Measurements from ENCODE around the gene GNG12.
"Not testable (repeated sequence)": the region's sequence is repeated elsewhere in the genome, so short reads cannot be mapped to it uniquely, and the experiment has no call there.

GNG12 gene

DNA sequence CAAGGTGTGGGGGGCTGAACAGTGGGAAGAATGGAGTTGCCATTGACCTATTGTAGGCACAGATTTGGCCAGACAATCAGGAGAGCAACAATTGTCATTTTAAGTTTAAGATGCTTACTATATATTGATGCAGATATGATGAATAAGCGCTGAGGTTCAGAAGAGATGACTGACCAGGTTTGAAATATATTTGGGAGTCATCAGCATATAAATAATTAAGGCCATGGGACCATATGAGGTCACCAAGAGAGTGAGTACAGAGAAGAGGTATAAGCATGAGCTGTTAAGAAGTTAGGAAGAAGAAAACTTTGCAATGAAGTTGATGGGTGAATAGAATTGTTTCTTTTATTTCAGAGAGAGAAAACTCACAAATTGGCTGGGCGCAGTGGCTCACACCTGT is 152.8 kb downstream of the GNG12 start:
- DNase-seq (ENCODE audit: low read depth): no peak

DNA sequence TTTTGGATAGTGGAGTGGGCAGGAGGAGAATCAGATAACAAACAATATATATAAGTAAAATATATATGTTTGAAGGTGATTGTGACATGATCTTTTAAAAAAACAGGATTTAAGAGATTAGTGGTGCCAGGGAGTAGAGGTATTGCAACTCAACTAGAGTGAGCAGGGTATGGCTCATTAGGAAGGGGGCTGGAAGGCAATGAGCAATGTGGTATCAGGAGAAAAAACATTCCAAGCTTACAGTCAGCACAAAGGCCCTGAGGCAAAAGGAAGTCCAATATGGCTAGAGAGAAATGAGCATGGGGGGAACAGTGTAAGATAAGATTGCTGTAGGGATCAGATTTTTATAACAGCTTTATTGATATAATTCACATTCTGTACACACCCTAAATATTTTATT is 153.6 kb downstream of the GNG12 start:
- no peak for DNase-seq (ENCODE audit: low read depth)

DNA sequence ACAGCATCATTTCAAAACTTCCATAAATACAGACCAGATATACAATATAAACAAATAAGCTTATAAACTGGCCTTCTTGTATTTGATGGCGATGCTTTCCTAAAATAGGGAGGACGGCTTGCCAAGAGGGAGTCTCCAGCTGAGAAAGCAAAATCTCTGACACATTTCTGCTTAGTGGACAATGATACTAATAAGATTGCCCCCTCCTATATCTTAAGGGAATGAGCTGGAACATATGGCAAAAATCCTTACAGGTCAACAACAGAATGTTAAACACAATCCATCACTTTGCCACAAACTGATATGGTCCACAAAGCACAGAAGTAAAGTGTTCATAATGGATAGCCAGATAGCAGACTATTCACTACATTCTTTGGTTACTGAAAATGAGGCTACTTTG is 155.3 kb downstream of the GNG12 start:
- no peak for DNase-seq (ENCODE audit: low read depth)

DNA sequence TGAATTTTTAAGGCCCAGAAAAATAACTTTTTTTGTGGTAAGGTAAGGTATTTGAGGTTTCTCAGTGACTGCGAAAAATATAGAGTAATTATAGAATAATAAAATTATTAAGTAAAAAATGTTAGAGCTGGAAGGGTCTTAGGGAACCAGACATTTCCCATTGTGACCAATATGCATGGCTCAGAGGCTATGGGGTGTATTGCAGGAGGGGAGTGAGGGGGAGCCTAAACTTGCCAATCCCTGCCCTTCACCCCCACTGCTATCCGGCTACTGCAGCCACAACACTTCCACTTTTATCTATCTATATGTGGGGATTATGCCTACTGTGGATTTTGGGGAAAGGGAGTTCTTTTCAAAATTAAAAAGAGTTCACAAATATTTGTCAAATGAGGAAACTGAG is 155.9 kb downstream of the GNG12 start:
- DNase-seq (ENCODE audit: low read depth): no peak

DNA sequence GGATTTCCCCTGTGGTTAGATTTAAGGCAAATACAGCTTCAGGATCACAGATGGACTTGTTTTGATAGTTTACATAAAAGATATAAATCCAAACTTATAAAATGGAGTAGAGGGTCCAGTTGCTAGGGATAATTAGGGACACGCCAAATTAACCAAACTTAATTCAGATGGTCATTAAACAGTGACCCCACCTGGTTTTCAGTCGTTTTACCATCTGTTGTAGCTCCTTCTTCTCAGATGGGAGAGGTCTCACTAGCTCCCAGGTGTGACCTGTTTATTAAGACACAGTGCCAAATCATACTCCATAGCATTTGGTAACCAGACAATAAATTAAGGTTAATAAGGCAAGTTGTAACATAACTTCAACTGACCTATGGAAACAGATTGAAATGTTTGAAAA is 156.3 kb downstream of the GNG12 start:
- no peak for DNase-seq (ENCODE audit: low read depth)

DNA sequence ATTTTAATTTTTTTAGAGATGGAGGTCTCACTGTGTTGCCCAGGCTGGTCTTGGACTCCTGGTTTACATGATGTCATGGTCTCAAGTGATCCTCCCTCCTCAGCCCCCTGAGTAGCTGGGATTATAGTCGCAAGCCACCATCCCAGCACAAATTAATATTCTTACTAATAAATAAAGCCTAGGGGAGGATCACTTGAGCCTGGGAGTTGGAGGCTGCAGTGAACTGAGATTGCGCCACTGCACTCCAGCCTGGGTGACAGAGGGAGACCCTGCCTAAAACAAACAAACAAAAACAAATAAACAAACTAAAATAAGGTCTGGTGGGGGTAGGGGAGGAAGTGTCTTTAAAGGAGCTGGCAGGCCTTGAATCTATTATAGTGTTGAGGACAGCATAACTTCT is 157.0 kb downstream of the GNG12 start:
- DNase-seq (ENCODE audit: low read depth): no peak

DNA sequence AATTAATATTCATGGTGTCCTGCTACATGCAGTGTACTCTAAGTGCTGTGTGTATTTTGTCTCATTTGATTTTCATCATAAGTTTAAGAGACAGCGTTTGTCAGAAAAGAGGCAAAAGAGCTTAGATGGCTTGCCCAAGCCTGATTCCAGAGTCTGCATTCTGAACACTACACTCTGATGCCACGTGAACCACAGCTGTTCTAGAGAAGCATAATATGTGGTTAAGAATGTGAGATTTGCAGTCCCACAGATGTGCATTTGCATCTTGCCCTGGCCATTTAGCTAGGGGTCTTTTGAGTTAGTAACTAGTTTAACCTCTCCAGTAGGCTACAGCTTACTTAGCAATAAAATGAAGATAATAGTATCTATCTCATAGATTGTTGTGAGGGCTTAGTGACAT is 157.5 kb downstream of the GNG12 start:
- no peak for DNase-seq (ENCODE audit: low read depth)

DNA sequence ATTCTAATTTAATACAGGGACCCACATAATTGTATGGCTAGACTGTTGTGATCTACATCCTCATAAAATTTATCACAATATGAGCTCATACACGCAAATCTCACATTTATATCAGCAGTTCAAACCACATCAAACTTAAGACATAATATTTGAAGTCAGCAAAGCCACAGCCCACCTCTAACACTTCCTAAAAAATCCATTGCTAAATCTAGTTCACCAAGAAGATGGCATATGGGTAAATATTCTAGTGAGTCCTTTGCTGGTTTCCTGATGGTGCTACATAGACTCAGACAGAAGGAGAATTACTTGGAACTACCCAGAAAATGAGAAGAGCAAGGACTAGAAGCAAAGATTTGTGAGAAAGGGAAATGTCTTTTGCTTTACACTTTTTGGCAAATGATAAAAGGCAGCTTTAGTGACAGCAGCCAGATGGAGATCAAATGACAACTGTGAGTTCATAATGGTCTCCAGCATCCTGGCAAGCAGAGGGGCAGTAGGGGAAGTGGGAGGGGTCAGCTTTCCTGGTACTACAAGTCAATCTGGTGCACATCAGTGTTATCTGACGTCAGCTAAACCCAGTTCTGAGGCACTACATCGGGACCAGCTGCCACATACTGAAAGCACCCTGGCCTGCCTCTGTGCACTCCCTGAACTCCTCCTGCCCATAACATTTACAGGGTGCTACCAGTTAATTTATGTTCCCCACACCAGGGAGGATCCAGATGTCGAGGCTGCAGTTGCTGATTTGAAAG is 158.8 kb downstream of the GNG12 start:
- DNase-seq (ENCODE audit: low read depth): peak; percentile 41

DNA sequence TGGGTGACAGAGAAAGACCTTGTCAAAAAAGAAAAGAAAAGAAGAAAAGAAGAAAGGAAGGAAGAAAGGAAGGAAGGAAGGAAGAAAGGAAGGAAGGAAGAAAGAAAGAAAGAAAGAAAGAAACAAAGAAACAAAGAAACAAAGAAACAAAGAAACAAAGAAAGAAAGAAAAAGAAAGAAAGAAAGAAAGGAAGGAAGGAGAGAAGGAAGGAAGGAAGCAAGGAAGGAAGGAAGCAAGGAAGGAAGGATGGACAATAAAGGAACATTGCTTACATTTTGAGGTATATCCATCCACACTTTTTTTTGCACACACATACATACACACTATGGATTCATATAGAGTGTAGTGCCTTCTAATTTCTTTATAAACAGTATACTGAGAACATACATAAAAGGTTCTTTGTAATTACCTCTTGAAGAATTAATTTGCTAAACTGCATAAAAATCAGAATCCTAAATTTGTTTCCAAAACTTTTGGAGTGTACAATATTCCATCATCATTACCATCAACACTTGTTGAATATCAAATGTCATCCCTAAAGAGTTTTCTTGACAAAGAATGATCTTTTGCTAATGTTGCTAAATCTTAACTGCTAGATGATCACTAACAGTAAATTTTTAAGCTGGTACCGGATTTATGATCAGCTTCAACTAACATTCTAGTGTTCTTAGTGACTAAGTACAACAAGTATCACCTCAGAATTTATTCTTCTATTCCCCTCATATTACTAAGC is 159.6 kb downstream of the GNG12 start:
- DNase-seq (ENCODE audit: low read depth): no peak

DNA sequence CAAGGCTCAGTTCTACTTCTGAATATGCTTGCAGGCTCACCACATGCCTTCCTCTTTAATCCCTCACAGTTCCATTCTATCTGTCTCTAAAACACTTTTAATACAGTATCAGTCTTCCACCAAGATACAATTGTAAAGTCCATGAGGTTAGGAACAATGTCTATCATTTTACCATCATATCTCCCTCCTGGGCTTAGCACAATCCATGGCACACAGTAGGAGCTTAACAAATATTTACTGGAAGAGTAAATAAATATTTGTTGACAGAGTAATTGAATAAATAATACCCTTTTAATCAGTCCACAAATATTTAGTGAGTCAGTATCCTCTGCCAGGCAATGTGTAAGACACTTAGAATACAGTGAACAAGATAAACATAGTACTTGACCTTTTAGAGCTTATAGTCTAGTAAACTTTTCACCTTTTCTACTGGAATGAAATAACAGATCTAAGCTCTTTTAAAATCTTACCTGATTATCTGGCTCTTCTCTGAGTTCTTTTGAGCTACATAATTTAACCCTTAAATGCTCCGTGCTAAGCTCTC is 160.9 kb downstream of the GNG12 start:
- DNase-seq (ENCODE audit: low read depth): no peak

DNA sequence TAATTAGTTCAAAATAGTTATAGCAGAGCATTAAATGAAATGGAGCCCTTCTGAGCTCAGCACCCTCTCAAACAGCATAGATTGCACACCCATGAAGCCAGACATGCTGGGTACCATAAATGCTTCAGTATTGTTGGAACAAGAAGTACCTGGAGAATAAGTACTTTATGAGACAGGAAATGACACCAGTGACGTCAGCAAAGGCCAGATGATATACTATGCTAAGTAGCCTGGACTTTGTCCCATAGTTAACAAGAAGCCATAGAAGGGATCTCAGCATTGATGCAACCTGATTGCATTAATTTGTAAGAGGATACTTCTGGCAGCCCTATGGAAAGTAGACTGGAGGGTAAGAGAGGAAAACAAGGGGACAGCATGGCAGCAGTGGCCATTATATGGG is 164.6 kb downstream of the GNG12 start:
- no peak for DNase-seq (ENCODE audit: low read depth)

DNA sequence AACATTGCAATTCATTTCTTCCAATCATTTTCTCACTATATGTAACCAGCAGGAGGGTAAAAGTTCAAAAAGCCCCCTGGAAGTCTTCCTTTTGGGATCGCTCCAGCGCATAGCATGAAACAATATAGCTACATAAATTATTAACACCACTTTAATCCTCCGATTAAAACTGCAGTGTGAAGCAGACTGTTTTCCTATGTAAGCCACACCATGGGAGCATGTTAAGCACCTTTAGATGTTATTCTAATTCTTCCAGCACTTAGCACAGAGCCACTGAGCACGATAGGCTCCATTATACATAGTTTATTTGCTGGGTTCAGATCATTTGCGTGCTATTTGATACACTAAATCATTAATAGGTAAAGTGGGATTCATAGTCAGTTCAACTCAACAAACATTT is 166.6 kb downstream of the GNG12 start:
- DNase-seq (ENCODE audit: low read depth): no peak

DNA sequence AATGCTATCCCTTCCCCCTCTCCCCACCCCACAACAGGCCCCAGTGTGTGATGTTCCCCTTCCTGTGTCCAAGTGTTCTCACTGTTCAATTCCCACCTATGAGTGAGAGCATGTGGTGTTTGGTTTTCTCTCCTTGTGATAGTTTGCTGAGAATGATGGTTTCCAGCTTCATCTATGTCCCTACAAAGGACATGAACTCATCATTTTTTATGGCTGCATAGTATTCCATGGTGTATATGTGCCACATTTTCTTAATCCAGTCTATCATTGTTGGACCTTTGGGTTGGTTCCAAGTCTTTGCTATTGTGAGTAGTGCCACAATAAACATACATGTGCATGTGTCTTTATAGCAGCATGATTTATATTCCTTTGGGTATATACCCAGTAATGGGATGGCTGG is 168.0 kb downstream of the GNG12 start:
- not testable (repeated sequence) for DNase-seq (ENCODE audit: low read depth)

DNA sequence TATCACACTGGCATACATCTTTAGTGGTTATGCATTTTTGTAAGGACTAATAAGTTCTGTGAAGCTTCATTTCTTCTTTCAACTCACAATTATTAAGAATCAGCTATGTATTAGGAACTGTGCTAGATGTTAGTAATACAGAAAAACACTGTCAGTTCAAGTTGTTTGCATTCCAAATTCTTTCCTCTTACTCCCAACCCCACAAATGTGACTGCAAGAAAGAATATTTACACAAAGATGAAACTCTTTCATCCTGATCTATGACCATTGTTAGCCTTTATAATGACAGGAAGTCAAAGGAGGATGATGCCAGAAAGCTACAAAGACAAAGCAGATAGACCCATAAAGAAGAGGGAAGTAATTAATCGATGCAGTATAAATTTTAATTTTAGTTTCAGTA is 169.2 kb downstream of the GNG12 start:
- DNase-seq (ENCODE audit: low read depth): no peak

DNA sequence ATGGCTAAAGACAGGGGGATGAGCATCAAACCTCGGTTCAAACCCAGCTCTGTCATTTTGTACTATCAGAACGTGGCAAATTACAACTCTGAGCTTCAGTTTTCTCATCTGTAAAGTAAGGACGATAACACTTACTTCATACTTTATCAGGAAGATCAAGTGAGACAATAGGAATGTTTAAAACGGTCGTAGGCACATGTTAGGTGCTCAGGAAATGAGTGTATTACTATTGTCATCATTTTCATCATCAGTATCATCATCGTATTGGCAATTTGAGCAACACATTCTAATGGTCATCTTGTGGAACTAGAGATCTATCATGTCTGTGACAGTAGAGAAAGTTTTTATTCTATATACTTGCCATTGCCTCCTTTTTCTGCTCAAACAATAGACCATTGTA is 170.4 kb downstream of the GNG12 start:
- no peak for DNase-seq (ENCODE audit: low read depth)

DNA sequence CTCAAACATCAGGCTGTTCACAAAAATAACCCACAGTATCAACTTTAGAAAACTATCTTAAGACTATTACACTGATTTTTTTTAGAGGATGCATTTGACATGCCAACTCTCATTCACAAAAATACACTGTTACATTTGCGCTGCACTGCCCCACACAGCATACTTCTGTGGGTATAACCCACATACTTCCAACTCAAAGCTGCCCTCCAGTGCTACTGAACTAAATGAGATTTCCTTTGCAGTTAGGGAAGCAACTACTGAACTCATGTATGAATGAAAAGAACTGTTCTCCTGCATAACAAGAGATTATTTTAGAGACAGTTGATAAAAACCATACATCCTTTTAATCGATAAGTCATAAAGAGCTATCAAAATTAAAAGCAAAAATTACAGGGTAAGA is 174.0 kb downstream of the GNG12 start:
- DNase-seq (ENCODE audit: low read depth): no peak

DNA sequence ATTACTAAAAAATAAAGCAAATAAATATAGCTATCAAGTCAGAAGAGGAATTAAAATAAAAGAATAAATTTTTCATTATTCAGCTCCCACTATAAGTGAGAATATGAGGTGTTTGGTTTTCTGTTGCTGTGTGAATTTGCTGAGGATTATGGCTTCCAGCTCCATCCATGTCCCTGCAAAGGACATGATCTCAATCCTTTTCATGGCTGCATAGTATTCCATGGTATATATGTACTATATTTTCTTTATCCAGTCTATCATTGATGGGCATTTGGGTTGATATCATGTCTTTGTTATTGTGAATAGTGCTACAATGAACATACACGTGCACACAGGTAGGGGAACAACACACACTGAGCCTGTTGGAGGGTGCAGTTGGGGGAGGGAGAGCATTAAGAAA is 176.1 kb downstream of the GNG12 start:
- DNase-seq (ENCODE audit: low read depth): not testable (repeated sequence)

DNA sequence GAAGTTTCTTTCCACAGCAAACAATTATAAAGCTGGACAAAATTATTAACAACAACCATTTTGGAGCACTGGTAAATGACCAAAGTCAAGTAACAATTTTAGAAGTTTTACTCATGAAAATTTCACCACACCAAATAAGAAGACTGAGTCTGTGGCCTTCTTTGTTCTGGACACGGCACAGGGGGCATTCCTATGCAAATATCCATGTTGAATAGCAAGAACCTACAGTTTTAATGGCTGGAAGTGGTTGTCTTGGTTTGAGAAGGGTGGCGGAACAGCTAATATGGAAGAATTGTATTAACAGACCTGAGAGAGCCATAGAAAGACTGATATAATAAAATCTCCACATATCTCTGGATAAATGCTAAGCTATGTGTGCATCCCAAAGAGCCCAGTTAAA is 177.7 kb downstream of the GNG12 start:
- DNase-seq (ENCODE audit: low read depth): no peak

DNA sequence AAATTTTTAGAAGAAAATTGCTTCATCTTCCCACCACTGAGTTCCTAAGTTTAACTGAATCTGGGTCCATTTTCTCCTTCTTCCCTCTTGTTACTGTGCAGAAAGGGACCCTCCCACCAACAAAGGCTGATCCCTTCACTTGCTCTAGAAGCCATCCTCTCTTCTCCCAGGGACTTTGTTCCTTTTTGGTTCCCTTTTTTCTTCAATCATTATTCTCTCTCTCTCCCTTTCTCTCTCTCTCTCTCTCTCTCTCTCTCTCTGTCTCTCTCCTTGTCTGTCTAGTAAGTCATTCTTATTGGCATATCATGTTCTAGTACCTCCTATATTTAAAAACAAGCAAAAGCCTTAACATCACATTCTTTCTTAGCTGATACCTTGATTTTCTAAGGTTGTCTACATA is 180.0 kb downstream of the GNG12 start:
- no peak for DNase-seq (ENCODE audit: low read depth)

DNA sequence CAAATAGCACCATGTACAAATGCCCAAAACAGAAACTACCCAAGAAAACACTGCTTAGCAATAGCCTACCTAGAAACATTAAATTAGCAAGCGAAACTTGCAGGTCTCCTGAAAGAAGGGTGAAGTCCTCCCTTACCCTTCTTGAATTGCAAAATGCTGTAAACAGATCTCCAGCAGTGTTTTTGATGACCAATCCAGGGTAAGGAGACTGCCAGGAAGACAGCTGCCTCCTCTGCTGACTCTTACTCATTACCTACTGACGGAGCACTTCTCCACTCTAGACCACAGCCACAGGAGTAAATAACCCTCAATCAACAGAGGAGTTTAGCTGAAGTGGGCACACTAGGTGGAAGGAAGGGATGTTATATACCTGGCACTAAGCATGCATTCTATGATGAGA is 180.5 kb downstream of the GNG12 start:
- no peak for DNase-seq (ENCODE audit: low read depth)
